DND-41 (cell line): ENCODE results near the gene CISD3.

Source experiments
- ATAC-seq: fragments of 200-7000 bp; cut with Tn5 transposase; 3 replicates; pipeline ENCODE4 v1.9.1; 2021; ENCODE audit warnings: low read depth; ENCODE audit not compliant: insufficient read depth
- DNase-seq: peaks from one replicate; pipeline ENCODE4 v3.0.0-alpha.2; 2020
- H2AFZ ChIP-seq: 2 replicates; pipeline ENCODE4 v1.6.0; 2012; ENCODE audit warnings: low read depth, low read length
- H3K27ac ChIP-seq: 2 replicates; pipeline ENCODE4 v1.5.1; 2012; ENCODE audit warnings: low read length, inconsistent platforms
- H3K27me3 ChIP-seq: fragments of 200-600 bp; sonication (generic); 2 replicates; pipeline ENCODE4 v1.6.0; 2012; ENCODE audit warnings: low read length, mild to moderate bottlenecking, inconsistent platforms; ENCODE audit not compliant: insufficient read depth, poor library complexity
- H3K36me3 ChIP-seq: 2 replicates; pipeline ENCODE4 v1.5.1; 2012; ENCODE audit warnings: low read length, inconsistent platforms; ENCODE audit not compliant: insufficient read depth
- H3K4me1 ChIP-seq: 2 replicates; pipeline ENCODE4 v1.5.1; 2012; ENCODE audit warnings: mild to moderate bottlenecking, low read length; ENCODE audit not compliant: insufficient read depth
- H3K4me2 ChIP-seq: 2 replicates; pipeline ENCODE4 v1.6.0; 2012; ENCODE audit warnings: mild to moderate bottlenecking, moderate library complexity, low read length, inconsistent platforms; ENCODE audit not compliant: insufficient read depth
- H3K4me3 ChIP-seq, 2 experiments: fragments of 200-600 bp in 1 of 2; shearing (Covaris generic) in 1 of 2; 2 replicates each; pipeline ENCODE4 v1.5.1; 2012 to 2016; ENCODE audit warnings: inconsistent platforms in 2 of 2, low read length in 2 of 2, mild to moderate bottlenecking in 2 of 2, low read depth in 1 of 2, moderate library complexity in 1 of 2
- H3K79me2 ChIP-seq: 2 replicates; pipeline ENCODE4 v1.6.0; 2012; ENCODE audit warnings: low read length, inconsistent platforms; ENCODE audit not compliant: insufficient read depth
- H3K9ac ChIP-seq: 2 replicates; pipeline ENCODE4 v1.6.0; 2012; ENCODE audit warnings: low read depth, mild to moderate bottlenecking, inconsistent platforms, low read length, moderate library complexity
- H3K9me3 ChIP-seq: 2 replicates; pipeline ENCODE4 v1.5.1; 2012; ENCODE audit warnings: low read length, moderate library complexity, mild to moderate bottlenecking, inconsistent platforms; ENCODE audit not compliant: insufficient read depth, severe bottlenecking
- H4K20me1 ChIP-seq: 2 replicates; pipeline ENCODE4 v1.6.0; 2012; ENCODE audit warnings: low read length; ENCODE audit not compliant: insufficient read depth
- EZH2 ChIP-seq: IDR thresholded peaks from 3 replicates; pipeline ENCODE4 v1.6.1; 2012; ENCODE audit warnings: borderline replicate concordance, low read depth, mild to moderate bottlenecking, moderate library complexity, low read length, inconsistent platforms; ENCODE audit not compliant: severe bottlenecking
- TF ChIP-seq, protein P1 (sequence below): IDR thresholded peaks from 2 replicates; pipeline ENCODE4 v1.5.1; 2012; ENCODE audit warnings: borderline replicate concordance, low read length, moderate library complexity, mild to moderate bottlenecking; ENCODE audit not compliant: poor library complexity, severe bottlenecking; ENCODE audit errors: extremely low read depth

The CISD3 gene

DNA sequence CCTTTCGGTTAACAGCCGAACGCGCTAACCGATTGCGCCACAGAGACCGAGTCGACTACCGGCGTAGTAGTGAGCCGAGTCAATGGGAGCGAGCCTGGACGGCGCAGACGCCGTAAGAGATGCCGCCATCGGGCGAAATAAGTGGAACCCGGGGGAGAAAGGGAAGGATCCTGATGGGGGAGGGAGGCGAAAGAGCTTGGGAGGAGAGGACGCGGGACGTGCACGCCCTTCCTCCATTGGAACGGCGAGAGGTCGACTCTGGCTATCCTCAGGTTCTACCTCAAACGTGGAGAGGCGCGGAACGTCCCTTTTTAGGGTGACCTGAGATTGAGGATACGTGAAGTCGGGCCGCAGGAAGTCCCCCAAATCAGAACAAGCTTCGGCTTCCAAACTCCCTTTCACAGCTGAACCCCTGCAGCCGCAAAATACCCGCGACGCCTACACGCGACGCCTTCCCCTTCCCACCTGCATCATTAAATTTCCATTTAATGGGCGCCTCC lies 21.7 kb downstream of the CISD3 start:
- Histone ChIP-seq H3K4me2 (peak overlapping the region; percentile 92), H4K20me1 (peaks cover 16% of the 10 kb centered on the region), H3K4me1 (peaks cover 56% of the 10 kb centered on the region), H3K9me3 (no peaks in the 10 kb centered on the region), H3K9ac (peak overlapping the region; percentile 67), H3K36me3 (peaks cover 34% of the 10 kb centered on the region), H3K79me2 (peaks cover 51% of the 10 kb centered on the region), H3K27ac (peak overlapping the region; percentile 86), H3K27me3 (no peaks in the 10 kb centered on the region), H2AFZ (peak overlapping the region; percentile 96), H3K4me3 (peak overlapping the region; percentile 37 to 88; a peak in 3 of 4 replicates)
- ATAC-seq (peak; percentile 9; the same call in 1 of the 3 replicates), DNase-seq (peak; percentile 84)
- TF ChIP-seq, protein P1, sequence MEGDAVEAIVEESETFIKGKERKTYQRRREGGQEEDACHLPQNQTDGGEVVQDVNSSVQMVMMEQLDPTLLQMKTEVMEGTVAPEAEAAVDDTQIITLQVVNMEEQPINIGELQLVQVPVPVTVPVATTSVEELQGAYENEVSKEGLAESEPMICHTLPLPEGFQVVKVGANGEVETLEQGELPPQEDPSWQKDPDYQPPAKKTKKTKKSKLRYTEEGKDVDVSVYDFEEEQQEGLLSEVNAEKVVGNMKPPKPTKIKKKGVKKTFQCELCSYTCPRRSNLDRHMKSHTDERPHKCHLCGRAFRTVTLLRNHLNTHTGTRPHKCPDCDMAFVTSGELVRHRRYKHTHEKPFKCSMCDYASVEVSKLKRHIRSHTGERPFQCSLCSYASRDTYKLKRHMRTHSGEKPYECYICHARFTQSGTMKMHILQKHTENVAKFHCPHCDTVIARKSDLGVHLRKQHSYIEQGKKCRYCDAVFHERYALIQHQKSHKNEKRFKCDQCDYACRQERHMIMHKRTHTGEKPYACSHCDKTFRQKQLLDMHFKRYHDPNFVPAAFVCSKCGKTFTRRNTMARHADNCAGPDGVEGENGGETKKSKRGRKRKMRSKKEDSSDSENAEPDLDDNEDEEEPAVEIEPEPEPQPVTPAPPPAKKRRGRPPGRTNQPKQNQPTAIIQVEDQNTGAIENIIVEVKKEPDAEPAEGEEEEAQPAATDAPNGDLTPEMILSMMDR, result no peak
- TF ChIP-seq EZH2, result no peak

DNA sequence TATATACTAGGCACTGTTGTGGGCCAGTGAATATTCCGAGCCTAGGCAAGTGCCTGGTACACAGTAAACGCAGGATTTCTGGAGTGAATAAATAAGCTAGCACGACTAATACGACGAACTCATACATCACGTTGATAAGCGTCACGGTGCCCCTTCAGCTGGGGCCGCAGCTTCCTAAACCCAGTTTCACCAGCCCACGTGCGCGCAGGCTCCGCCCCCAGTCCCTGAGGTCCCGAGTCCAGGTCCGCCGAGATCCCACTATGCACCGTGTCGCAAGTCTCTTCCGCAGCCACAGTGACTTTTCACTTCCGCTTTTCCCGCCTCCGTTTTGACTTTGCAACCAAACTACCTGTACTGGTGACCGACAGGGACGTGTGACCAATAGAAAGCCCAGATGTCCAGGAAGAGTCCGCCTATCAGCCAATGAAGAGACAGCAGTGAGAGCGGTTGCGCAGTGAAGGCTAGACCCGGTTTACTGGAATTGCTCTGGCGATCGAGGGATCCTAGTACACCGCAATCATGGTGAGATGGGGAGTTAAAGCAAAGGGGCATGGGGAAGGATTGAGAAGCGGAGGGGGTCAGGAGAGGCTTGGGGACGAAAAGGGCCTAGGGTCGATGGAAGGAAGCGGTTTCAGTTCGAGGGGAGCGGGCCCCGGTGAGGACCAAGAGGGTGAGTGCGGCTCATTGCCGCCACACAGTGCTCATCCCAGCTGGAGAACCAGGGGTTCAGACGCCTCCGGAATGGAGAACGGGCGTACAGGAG lies 22.3 kb downstream of the CISD3 start, which contains the start of gene PSMB3:
TSS of gene PSMB3 (plus strand) at position 434 of the 763 bp plus-strand sequence. CDS start at position 520, 86 bp downstream.
- Histone ChIP-seq H3K36me3 (peaks cover 41% of the 10 kb centered on the region), H3K27ac (peak within 1 kb of the TSS; percentile 93), H3K4me1 (peaks cover 52% of the 10 kb centered on the region), H3K79me2 (peaks cover 47% of the 10 kb centered on the region), H4K20me1 (peaks cover 15% of the 10 kb centered on the region), H3K9ac (peak within 1 kb of the TSS; percentile 80), H3K9me3 (no peaks in the 10 kb centered on the region), H3K27me3 (no peaks in the 10 kb centered on the region), H3K4me2 (peak within 1 kb of the TSS; percentile 93), H3K4me3 (peak within 1 kb of the TSS; percentile 37 to 88; a peak in 3 of 4 replicates), H2AFZ (peak within 1 kb of the TSS; percentile 96)
- peak; percentile 89 for ATAC-seq
- TF ChIP-seq, protein P1, result no peak
- DNase-seq, result peak; percentile 99

DNA sequence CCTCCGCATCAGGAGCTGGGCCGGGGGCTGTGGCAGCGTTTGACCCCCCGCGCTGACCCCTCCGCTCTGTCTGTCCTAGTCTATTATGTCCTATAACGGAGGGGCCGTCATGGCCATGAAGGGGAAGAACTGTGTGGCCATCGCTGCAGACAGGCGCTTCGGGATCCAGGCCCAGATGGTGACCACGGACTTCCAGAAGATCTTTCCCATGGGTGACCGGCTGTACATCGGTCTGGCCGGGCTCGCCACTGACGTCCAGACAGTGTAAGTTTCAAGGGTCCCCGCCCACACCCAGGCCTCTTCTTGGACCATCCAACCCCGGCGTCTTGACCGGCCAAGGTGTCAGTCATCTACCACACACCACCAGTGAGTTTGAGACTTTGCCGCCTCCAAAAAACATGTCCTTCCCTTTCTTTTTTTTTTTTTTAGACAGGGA lies 22.9 kb downstream of the CISD3 start:
- H2AFZ ChIP-seq, result peak overlapping the region; percentile 93; the same call in 1 of the 2 replicates
- TF ChIP-seq, protein P1, result no peak
- no peak for TF ChIP-seq EZH2
- H3K4me1 ChIP-seq, result peaks cover 52% of the 10 kb centered on the region
- H3K4me3 ChIP-seq, result peak overlapping the region; percentile 37 to 88; a peak in 3 of 4 replicates
- H4K20me1 ChIP-seq, result peaks cover 15% of the 10 kb centered on the region
- H3K9ac ChIP-seq, result peak overlapping the region; percentile 80
- H3K27ac ChIP-seq, result peak overlapping the region; percentile 93
- no peak for ATAC-seq
- peaks cover 47% of the 10 kb centered on the region for H3K36me3 ChIP-seq
- H3K27me3 ChIP-seq, result no peaks in the 10 kb centered on the region
- H3K79me2 ChIP-seq, result peaks cover 44% of the 10 kb centered on the region
- peak overlapping the region; percentile 93 for H3K4me2 ChIP-seq
- no peaks in the 10 kb centered on the region for H3K9me3 ChIP-seq
- DNase-seq, result no peak
